PC-3 (cell line): ENCODE data around the gene STAC3.

Source experiments
- CTCF ChIP-seq: fragments of 300-600 bp; sonication (generic); conservative IDR thresholded peaks from 2 replicates; pipeline ENCODE4 v1.5.1; 2017; ENCODE audit warnings: antibody characterized with exemption, low read depth, mild to moderate bottlenecking, low read length
- EZH2 ChIP-seq: fragments of 300-600 bp; sonication (generic); IDR thresholded peaks from one replicate; pipeline ENCODE4 v1.6.1; 2017; ENCODE audit warnings: antibody characterized with exemption, mild to moderate bottlenecking, low read length; ENCODE audit not compliant: unreplicated experiment
- EZH2phosphoT487 ChIP-seq: fragments of 300-600 bp; sonication (generic); IDR thresholded peaks from 2 replicates; pipeline ENCODE4 v1.6.1; 2018; ENCODE audit warnings: mild to moderate bottlenecking, antibody characterized with exemption, low read length, borderline replicate concordance

GRCh38 chr12:57214398-57214781 lies 36.6 kb downstream of the STAC3 start:
- TF ChIP-seq CTCF = peak; percentile 76
- TF ChIP-seq EZH2 = no peak
- no peak for TF ChIP-seq EZH2phosphoT487
